Natural killer cell (primary cell): ENCODE measurements around the gene ZDHHC1. TPM values are rescaled to one million over a fixed set of nuclear protein-coding genes. Genes with fewer than 3 reads are reported as not detected.
A peak's percentile ranks its signal among the peaks of the same experiment; 100 is the strongest.

Experiments used
- ATAC-seq, 3 donors: fragments of 150-1000 bp in 2 of 3; fragments of 200-7000 bp in 1 of 3; cut with Tn5 transposase; 1 replicate in 1 of 3; 2 replicates in 2 of 3; pipeline ENCODE4 v1.10.0; 2021; ENCODE audit warnings: mild to moderate bottlenecking in 2 of 3, moderate library complexity in 2 of 3
- DNase-seq, 2 donors: peaks; one replicate each; pipeline versions ENCODE4 v3.0.0 to v3.0.0-alpha.2; 2013 to 2021; ENCODE audit warnings: mixed read lengths in 1 of 2
- H3K27ac ChIP-seq: one replicate; pipeline ENCODE4 v1.5.1; 2013; ENCODE audit warnings: mild to moderate bottlenecking, low read length
- H3K27me3 ChIP-seq: one replicate; pipeline ENCODE4 v1.6.1; 2013; ENCODE audit warnings: low read length; ENCODE audit not compliant: control insufficient read depth, insufficient read depth
- H3K36me3 ChIP-seq: one replicate; pipeline ENCODE4 v1.6.1; 2013; ENCODE audit warnings: low read length; ENCODE audit not compliant: control insufficient read depth, insufficient read depth
- H3K4me1 ChIP-seq: one replicate; pipeline ENCODE4 v1.6.1; 2013; ENCODE audit warnings: low read length; ENCODE audit not compliant: control insufficient read depth, insufficient read depth
- H3K4me3 ChIP-seq: one replicate; pipeline ENCODE4 v1.5.1; 2013; ENCODE audit warnings: low read length
- H3K9me3 ChIP-seq: one replicate; pipeline ENCODE4 v1.6.1; 2013; ENCODE audit warnings: low read length; ENCODE audit not compliant: control insufficient read depth, insufficient read depth
- H3K27ac Mint-ChIP-seq, 2 donors: one replicate each; pipeline ENCODE4 v1.8.0; 2022; ENCODE audit warnings: mild to moderate bottlenecking in 2 of 2, mixed read lengths in 2 of 2, moderate library complexity in 1 of 2
- H3K27me3 Mint-ChIP-seq, 2 donors: one replicate each; pipeline ENCODE4 v1.8.0; 2022; ENCODE audit warnings: low read depth in 2 of 2, mixed read lengths in 2 of 2
- H3K36me3 Mint-ChIP-seq: one replicate; pipeline ENCODE4 v1.8.0; 2022; ENCODE audit warnings: mixed read lengths
- H3K4me1 Mint-ChIP-seq, 2 donors: one replicate each; pipeline ENCODE4 v1.8.0; 2022; ENCODE audit warnings: mixed read lengths in 2 of 2
- H3K4me3 Mint-ChIP-seq: one replicate; pipeline ENCODE4 v1.8.0; 2022; ENCODE audit warnings: mild to moderate bottlenecking, moderate library complexity, mixed read lengths
- H3K9me3 Mint-ChIP-seq, 2 donors: one replicate each; pipeline ENCODE4 v1.8.0; 2022; ENCODE audit warnings: mixed read lengths in 2 of 2
- CTCF ChIP-seq: fragments of 200-600 bp; IDR thresholded peaks from one replicate; pipeline ENCODE4 v1.8.0; 2022; ENCODE audit warnings: antibody characterized with exemption
- WGBS: methylation state at CpG from one replicate; pipeline ENCODE4 v1.1.7; 2013; ENCODE audit warnings: missing lambda C conversion rate; ENCODE audit not compliant: insufficient coverage; 5-methylcytosine and 5-hydroxymethylcytosine counted together
- intact Hi-C: fragments of 100-400 bp; cut with micrococcal nuclease; formaldehyde crosslinking; loops from one replicate; pipeline ENCODE4 v1.14.2; 2022
- total RNA-seq, 4 donors: library from RNA; stranded (reverse); fragments of 120-200 nt in 1 of 4; gene quantifications; one replicate each; pipeline versions ENCODE4 v1.2.3 to v1.2.4, GENCODE V29; 2013 to 2022

Gene ZDHHC1
- total RNA-seq, 3 donors from 2014 or later (not counting 1 experiment from before 2014, with no cell fraction given) = 0.88 to 2.5 (median 1.8) TPM

- Histone ChIP-seq H3K9me3 (no peaks in the 10 kb centered on the region), H3K27me3 (no peaks in the 10 kb centered on the region), H3K27ac (no peak overlapping the region), H3K36me3 (peaks cover 53% of the 10 kb centered on the region), H3K4me3 (no peak overlapping the region), H3K4me1 (no peaks in the 10 kb centered on the region)
- TF ChIP-seq CTCF = no peak
- Mint-ChIP-seq H3K27ac (peak overlapping the region in 1 of 2 donors; percentile 68), H3K36me3 (no peaks in the 10 kb centered on the region), H3K4me1 (peaks cover 25 to 44% of the 10 kb centered on the region in 2 donors), H3K9me3 (no peaks in the 10 kb centered on the region), H3K4me3 (no peak overlapping the region), H3K27me3 (no peaks in the 10 kb centered on the region)
- WGBS = 97% methylated on average over 3 of the region's 3 CpGs
- ATAC-seq (no peak), DNase-seq (no peak)
- intact Hi-C loops = no loop called here
Observed at GRCh38 chr16:67445441-67445912, 29.2 kb upstream of the ZDHHC1 start.

- Mint-ChIP-seq H3K27me3 (no peaks in the 10 kb centered on the region), H3K4me1 (peaks cover 22 to 40% of the 10 kb centered on the region in 2 donors), H3K9me3 (no peaks in the 10 kb centered on the region), H3K36me3 (no peaks in the 10 kb centered on the region), H3K4me3 (no peak overlapping the region), H3K27ac (peak overlapping the region in 1 of 2 donors; percentile 68)
- DNase-seq (no peak), ATAC-seq (no peak)
- intact Hi-C loops = no loop called here
- Histone ChIP-seq H3K27me3 (no peaks in the 10 kb centered on the region), H3K27ac (no peak overlapping the region), H3K4me1 (no peaks in the 10 kb centered on the region), H3K36me3 (peaks cover 52% of the 10 kb centered on the region), H3K9me3 (no peaks in the 10 kb centered on the region), H3K4me3 (no peak overlapping the region)
- WGBS = 98% methylated on average over 7 of the region's 7 CpGs
- no peak for TF ChIP-seq CTCF
Observed at GRCh38 chr16:67445126-67445426, 28.8 kb upstream of the ZDHHC1 start.

GRCh38 chr16:67444259-67445125 lies 28.2 kb upstream of the ZDHHC1 start:
- Mint-ChIP-seq H3K36me3 (no peaks in the 10 kb centered on the region), H3K9me3 (no peaks in the 10 kb centered on the region), H3K27me3 (no peaks in the 10 kb centered on the region), H3K4me1 (peaks cover 18 to 36% of the 10 kb centered on the region in 2 donors), H3K4me3 (no peak overlapping the region), H3K27ac (peak overlapping the region in 1 of 2 donors; percentile 68)
- WGBS = 91% methylated on average over 22 of the region's 22 CpGs
- TF ChIP-seq CTCF = no peak
- intact Hi-C loops = no loop called here
- H3K4me1 ChIP-seq = no peaks in the 10 kb centered on the region
- H3K27ac ChIP-seq = no peak overlapping the region
- DNase-seq = no peak
- no peak overlapping the region for H3K4me3 ChIP-seq
- no peaks in the 10 kb centered on the region for H3K27me3 ChIP-seq
- no peak for ATAC-seq
- peaks cover 52% of the 10 kb centered on the region for H3K36me3 ChIP-seq
- no peaks in the 10 kb centered on the region for H3K9me3 ChIP-seq
